ENCODE measurements around the gene RNU4-1. TPM values are rescaled to one million over a fixed set of nuclear protein-coding genes. Genes with fewer than 3 reads are reported as not detected.
A peak's percentile ranks its signal among the peaks of the same experiment; 100 is the strongest.

The RNU4-1 gene
- total RNA-seq, 1 donor from 2014 or later, result 3,474 TPM

DNA sequence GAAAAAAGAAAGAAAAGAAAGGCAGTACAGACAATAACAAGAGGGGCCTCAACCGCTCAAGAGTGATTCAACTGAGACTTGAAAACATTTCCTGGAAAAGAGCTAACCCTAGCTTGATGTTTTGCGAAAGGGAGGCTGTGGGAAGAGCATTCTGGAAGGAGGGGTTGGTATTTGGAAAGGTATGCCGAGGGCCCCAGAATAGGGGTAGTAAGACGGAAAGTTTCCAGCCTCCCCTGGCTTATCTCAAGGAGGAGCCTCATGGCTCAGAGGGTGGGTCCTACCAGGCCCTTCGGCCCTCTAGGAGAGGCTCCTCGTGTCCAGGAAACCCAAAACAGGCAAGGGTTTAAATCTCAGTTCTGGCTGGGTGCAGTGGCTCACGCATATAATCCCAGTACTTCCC, 9.7 kb downstream of the RNU4-1 start:
- H3K27ac Mint-ChIP-seq, result no peak overlapping the region
- intact Hi-C loops (cut with micrococcal nuclease), result no loop called here
- no peak for DNase-seq (ENCODE audit: low spot score)
- no peaks in the 10 kb centered on the region for H3K9me3 Mint-ChIP-seq
- H3K36me3 Mint-ChIP-seq (ENCODE audit: low read depth), result no peaks in the 10 kb centered on the region
- no peaks in the 10 kb centered on the region for H3K4me1 Mint-ChIP-seq (ENCODE audit: low read depth)
- H3K27me3 Mint-ChIP-seq (ENCODE audit: insufficient read depth), result peaks cover 11% of the 10 kb centered on the region
- no peak overlapping the region for H3K4me3 Mint-ChIP-seq

GRCh38 chr12:120278137-120279069, 14.6 kb downstream of the RNU4-1 start:
- no peaks in the 10 kb centered on the region for H3K36me3 Mint-ChIP-seq (ENCODE audit: low read depth)
- H3K4me3 Mint-ChIP-seq, result no peak overlapping the region
- H3K9me3 Mint-ChIP-seq, result no peaks in the 10 kb centered on the region
- intact Hi-C loops (cut with micrococcal nuclease), result no loop called here
- peaks cover 5% of the 10 kb centered on the region for H3K27me3 Mint-ChIP-seq (ENCODE audit: insufficient read depth)
- no peak overlapping the region for H3K27ac Mint-ChIP-seq
- DNase-seq (ENCODE audit: low spot score), result no peak
- no peaks in the 10 kb centered on the region for H3K4me1 Mint-ChIP-seq (ENCODE audit: low read depth)

DNA sequence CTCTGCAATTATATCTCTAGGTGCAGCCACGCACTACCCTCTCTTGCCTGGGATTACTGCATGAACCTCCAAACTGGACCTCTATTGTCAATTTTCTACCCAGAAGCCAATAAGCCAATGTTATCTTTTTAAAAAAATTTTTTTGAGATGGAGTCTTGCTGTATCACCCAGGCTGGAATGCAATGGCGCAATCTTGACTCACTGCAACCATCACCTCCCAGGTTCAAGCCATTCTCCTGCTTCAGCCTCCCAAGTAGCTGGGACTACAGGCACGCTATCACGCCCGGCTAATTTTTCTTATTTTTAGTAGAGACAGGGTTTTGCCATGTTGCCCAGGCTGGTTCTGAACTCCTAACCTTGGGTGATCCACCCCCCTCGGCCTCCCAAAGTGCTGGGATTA, 16.3 kb downstream of the RNU4-1 start:
- Mint-ChIP-seq H3K36me3 (ENCODE audit: low read depth) (no peaks in the 10 kb centered on the region), H3K9me3 (no peaks in the 10 kb centered on the region), H3K4me1 (ENCODE audit: low read depth) (no peaks in the 10 kb centered on the region), H3K4me3 (no peak overlapping the region), H3K27ac (no peak overlapping the region), H3K27me3 (ENCODE audit: insufficient read depth) (peaks cover 5% of the 10 kb centered on the region)
- intact Hi-C loops (cut with micrococcal nuclease), result no loop called here
- DNase-seq (ENCODE audit: low spot score), result no peak

GRCh38 chr12:120267736-120268135, 25.3 kb downstream of the RNU4-1 start:
- Mint-ChIP-seq H3K4me1 (ENCODE audit: low read depth) (peaks cover 30% of the 10 kb centered on the region), H3K4me3 (no peak overlapping the region), H3K9me3 (no peaks in the 10 kb centered on the region), H3K27me3 (ENCODE audit: insufficient read depth) (no peaks in the 10 kb centered on the region), H3K27ac (no peak overlapping the region), H3K36me3 (ENCODE audit: low read depth) (peaks cover 4% of the 10 kb centered on the region)
- DNase-seq (ENCODE audit: low spot score), result no peak
- intact Hi-C loops (cut with micrococcal nuclease), result no loop called here

- Mint-ChIP-seq H3K27ac (peak overlapping the region; percentile 97), H3K4me3 (peak overlapping the region; percentile 92), H3K36me3 (ENCODE audit: low read depth) (peaks cover 6% of the 10 kb centered on the region), H3K27me3 (ENCODE audit: insufficient read depth) (no peaks in the 10 kb centered on the region), H3K9me3 (no peaks in the 10 kb centered on the region), H3K4me1 (ENCODE audit: low read depth) (peaks cover 44% of the 10 kb centered on the region)
- DNase-seq (ENCODE audit: low spot score), result no peak
- intact Hi-C loops (cut with micrococcal nuclease), result loop anchor here (1.0 kb wide), 1 partner anchor 25 kb away; the partner anchor contains the start of gene RNU4-2
Measured at GRCh38 chr12:120266180-120266870, 26.7 kb downstream of the RNU4-1 start.

GRCh38 chr12:120265473-120266179, 27.4 kb downstream of the RNU4-1 start, which contains the start of gene PXN:
TSS of gene PXN (minus strand) at chr12:120265730. CDS start at chr12:120265629, 101 bp downstream.
- no peaks in the 10 kb centered on the region for H3K9me3 Mint-ChIP-seq
- intact Hi-C loops (cut with micrococcal nuclease), result loop anchor here (1.0 kb wide), 3 partner anchors 26 to 64 kb away; partner anchors contain the start of genes RNU4-2 and RPLP0
- H3K27me3 Mint-ChIP-seq (ENCODE audit: insufficient read depth), result no peaks in the 10 kb centered on the region
- peaks cover 6% of the 10 kb centered on the region for H3K36me3 Mint-ChIP-seq (ENCODE audit: low read depth)
- H3K4me3 Mint-ChIP-seq, result peak within 1 kb of the TSS; percentile 97
- peak; percentile 87 for DNase-seq (ENCODE audit: low spot score)
- peak within 1 kb of the TSS; percentile 97 for H3K27ac Mint-ChIP-seq
- H3K4me1 Mint-ChIP-seq (ENCODE audit: low read depth), result peaks cover 51% of the 10 kb centered on the region

DNA sequence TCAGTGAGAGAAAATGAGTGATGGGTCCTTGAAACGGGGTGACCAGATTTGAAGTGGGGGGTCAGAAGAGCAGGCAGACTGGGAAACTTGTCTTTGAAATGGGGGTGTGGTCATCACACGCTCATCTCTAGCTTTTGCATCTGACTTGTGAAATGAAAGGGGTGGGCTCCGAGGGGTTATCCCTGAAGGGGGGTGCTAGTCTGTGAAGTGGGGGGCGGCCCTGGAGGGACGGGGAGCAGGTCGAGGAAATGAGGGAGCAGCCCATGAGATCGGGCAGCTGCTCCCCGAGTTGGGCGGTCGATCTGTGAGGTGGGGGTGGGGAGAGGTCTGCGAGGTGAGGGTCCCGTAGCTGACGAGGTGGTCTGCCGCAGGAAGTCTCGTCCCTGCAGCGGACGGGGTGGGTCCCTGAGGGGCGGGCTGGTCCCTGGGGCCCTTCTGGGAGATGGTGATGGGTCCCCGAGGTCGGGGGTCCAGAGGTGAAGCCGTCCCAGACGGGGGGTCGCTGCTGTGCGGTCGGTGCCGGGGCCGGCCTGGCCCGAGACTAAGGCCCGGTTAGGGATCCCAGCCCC, 28.0 kb downstream of the RNU4-1 start:
- no peaks in the 10 kb centered on the region for H3K27me3 Mint-ChIP-seq (ENCODE audit: insufficient read depth)
- H3K4me3 Mint-ChIP-seq, result peak overlapping the region; percentile 97
- intact Hi-C loops (cut with micrococcal nuclease), result loop anchor here (1.0 kb wide), 3 partner anchors 13 to 64 kb away; partner anchors contain the start of gene RPLP0
- no peaks in the 10 kb centered on the region for H3K9me3 Mint-ChIP-seq
- peaks cover 58% of the 10 kb centered on the region for H3K4me1 Mint-ChIP-seq (ENCODE audit: low read depth)
- H3K27ac Mint-ChIP-seq, result peak overlapping the region; percentile 88
- H3K36me3 Mint-ChIP-seq (ENCODE audit: low read depth), result peaks cover 8% of the 10 kb centered on the region
- DNase-seq (ENCODE audit: low spot score), result no peak

DNA sequence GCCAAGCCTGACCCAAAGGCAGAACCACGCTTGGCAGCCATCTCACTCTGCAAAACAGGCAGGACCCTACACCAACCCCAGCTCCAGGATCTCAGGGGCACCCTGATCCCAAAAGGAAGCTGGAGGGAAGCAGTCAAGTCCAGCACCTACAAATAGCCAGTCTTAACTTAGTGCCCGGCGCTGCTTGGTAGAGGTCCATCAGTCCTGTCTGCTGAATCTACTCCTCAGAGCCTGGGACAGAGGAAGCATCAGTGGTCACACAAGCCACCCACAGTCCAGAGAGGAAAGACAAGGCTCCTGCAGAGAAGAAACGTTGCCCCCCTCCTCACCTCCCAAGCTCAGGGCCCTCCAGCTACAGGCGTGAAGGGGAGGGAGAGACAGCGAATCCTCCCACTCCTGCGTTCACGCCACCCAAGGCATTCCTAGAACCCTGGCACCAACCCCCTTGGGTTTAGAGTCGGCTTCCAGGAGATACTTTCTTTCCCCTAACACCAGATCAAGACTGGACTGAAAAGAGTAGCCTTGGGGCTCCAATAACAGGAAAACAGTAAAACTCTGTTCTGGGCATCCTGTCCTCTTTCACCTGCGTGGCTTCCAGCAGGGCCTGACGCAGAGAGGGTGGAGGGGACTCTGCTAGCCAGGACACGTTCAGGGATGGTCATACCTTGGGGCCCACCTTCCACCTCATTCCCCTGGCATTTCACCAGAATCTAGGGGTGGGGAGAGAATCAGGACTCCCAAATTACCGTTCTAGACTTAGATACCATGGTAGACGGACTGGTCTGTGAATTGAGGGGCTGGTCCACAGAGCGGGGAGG, 28.7 kb downstream of the RNU4-1 start:
- Mint-ChIP-seq H3K4me3 (peak overlapping the region; percentile 97), H3K36me3 (ENCODE audit: low read depth) (peaks cover 8% of the 10 kb centered on the region), H3K4me1 (ENCODE audit: low read depth) (peaks cover 65% of the 10 kb centered on the region), H3K9me3 (no peaks in the 10 kb centered on the region), H3K27me3 (ENCODE audit: insufficient read depth) (no peaks in the 10 kb centered on the region), H3K27ac (peak overlapping the region; percentile 88)
- intact Hi-C loops (cut with micrococcal nuclease), result loop anchor here (1.0 kb wide), 1 partner anchor 12 kb away; no protein-coding TSS in a partner anchor
- no peak for DNase-seq (ENCODE audit: low spot score)

- H3K4me3 Mint-ChIP-seq, result peak overlapping the region; percentile 97
- peaks cover 8% of the 10 kb centered on the region for H3K36me3 Mint-ChIP-seq (ENCODE audit: low read depth)
- no peak for DNase-seq (ENCODE audit: low spot score)
- H3K27me3 Mint-ChIP-seq (ENCODE audit: insufficient read depth), result no peaks in the 10 kb centered on the region
- intact Hi-C loops (cut with micrococcal nuclease), result loop anchor here (1.0 kb wide), 1 partner anchor 11 kb away; no protein-coding TSS in a partner anchor
- H3K4me1 Mint-ChIP-seq (ENCODE audit: low read depth), result peaks cover 68% of the 10 kb centered on the region
- H3K27ac Mint-ChIP-seq, result peak overlapping the region; percentile 88
- H3K9me3 Mint-ChIP-seq, result no peaks in the 10 kb centered on the region
Measured at GRCh38 chr12:120263748-120264085, 29.3 kb downstream of the RNU4-1 start.

GRCh38 chr12:120262852-120263747, 29.9 kb downstream of the RNU4-1 start:
- Mint-ChIP-seq H3K36me3 (ENCODE audit: low read depth) (peaks cover 8% of the 10 kb centered on the region), H3K4me1 (ENCODE audit: low read depth) (peaks cover 74% of the 10 kb centered on the region), H3K4me3 (peak overlapping the region; percentile 97), H3K27me3 (ENCODE audit: insufficient read depth) (no peaks in the 10 kb centered on the region), H3K27ac (peak overlapping the region; percentile 59), H3K9me3 (no peaks in the 10 kb centered on the region)
- intact Hi-C loops (cut with micrococcal nuclease), result no loop called here
- DNase-seq (ENCODE audit: low spot score), result no peak

Data from activated T-helper 1 cell treated with anti-CD3 and anti-CD28 coated beads, Interleukin-12 subunit alpha, Interleukin-12 subunit beta, Interleukin-2, Interleukin-4 antibody, amounts not matched to agents 30 ng/mL and 10 ng/mL and 1 ng/mL, durations not matched to agents 14 hours and 24 hours and 36 hours (primary cell).